Esophagus muscularis mucosa (tissue), 3 donors: Measurements from ENCODE around the gene FCGR3B.
"Not testable (repeated sequence)": the region's sequence is repeated elsewhere in the genome, so short reads cannot be mapped to it uniquely, and the experiment has no call there.

ENCODE experiments used
- POLR2A ChIP-seq: fragments of 450-650 bp; IDR thresholded peaks from one replicate; pipeline ENCODE4 v1.6.1; 2017; ENCODE audit warnings: antibody characterized with exemption, moderate library complexity, mild to moderate bottlenecking, low read depth
- TF ChIP-seq, protein P1 (sequence below), 3 experiments: fragments of 200-600 bp in 2 of 3; fragments of 450-650 bp in 1 of 3; sonication (generic) in 2 of 3; IDR thresholded peaks; one replicate each; pipeline ENCODE4 v1.5.1; 2017 to 2019; ENCODE audit warnings: antibody characterized with exemption in 3 of 3, mild to moderate bottlenecking in 2 of 3, moderate library complexity in 1 of 3

DNA sequence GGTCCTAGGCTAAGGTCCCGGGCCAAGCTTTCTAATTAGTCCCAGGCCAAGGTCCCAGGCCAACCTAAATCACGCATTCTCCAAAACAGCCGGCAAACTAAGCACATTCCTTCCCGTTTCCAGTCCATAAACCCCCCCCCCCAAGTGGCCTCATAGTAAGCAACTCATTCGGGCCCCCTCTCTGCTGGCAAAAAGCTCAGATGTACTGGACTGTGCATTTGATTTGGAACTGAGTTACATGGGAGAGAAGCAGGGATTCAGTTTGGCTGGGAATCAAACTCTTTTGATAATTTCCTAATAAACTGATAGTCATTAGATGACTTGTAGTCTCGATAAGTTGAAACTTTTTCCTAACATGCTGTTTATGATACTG, 17.8 kb downstream of the FCGR3B start:
- TF ChIP-seq, protein P1, sequence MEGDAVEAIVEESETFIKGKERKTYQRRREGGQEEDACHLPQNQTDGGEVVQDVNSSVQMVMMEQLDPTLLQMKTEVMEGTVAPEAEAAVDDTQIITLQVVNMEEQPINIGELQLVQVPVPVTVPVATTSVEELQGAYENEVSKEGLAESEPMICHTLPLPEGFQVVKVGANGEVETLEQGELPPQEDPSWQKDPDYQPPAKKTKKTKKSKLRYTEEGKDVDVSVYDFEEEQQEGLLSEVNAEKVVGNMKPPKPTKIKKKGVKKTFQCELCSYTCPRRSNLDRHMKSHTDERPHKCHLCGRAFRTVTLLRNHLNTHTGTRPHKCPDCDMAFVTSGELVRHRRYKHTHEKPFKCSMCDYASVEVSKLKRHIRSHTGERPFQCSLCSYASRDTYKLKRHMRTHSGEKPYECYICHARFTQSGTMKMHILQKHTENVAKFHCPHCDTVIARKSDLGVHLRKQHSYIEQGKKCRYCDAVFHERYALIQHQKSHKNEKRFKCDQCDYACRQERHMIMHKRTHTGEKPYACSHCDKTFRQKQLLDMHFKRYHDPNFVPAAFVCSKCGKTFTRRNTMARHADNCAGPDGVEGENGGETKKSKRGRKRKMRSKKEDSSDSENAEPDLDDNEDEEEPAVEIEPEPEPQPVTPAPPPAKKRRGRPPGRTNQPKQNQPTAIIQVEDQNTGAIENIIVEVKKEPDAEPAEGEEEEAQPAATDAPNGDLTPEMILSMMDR (IDR thresholded peaks at IDR 0.05): not testable (repeated sequence)
- TF ChIP-seq POLR2A: not testable (repeated sequence)
